ENCODE data around the gene CENPX. TPM values are rescaled to one million over a fixed set of nuclear protein-coding genes. Genes with fewer than 3 reads are reported as not detected.

Gene CENPX
- total RNA-seq, 1 donor from 2014 or later, result 158 TPM

GRCh38 chr17:81980707-81981343 lies 41.9 kb downstream of the CENPX start:
- no peak overlapping the region for H3K4me3 ChIP-seq (ENCODE audit: low read depth, low read length)
- no peak for DNase-seq (ENCODE audit: low read depth)
- no peak for TF ChIP-seq CTCF (conservative IDR thresholded peaks at IDR 0.05; ENCODE audit: low read depth, low read length)

GRCh38 chr17:81980122-81980521 lies 42.6 kb downstream of the CENPX start:
- no peak for TF ChIP-seq CTCF (conservative IDR thresholded peaks at IDR 0.05; ENCODE audit: low read depth, low read length)
- no peak for DNase-seq (ENCODE audit: low read depth)
- H3K4me3 ChIP-seq (ENCODE audit: low read depth, low read length), result no peak overlapping the region

GRCh38 chr17:81978524-81979298 lies 44.0 kb downstream of the CENPX start:
- no peak for DNase-seq (ENCODE audit: low read depth)
- H3K4me3 ChIP-seq (ENCODE audit: low read depth, low read length), result peak overlapping the region; percentile 91
- TF ChIP-seq CTCF (conservative IDR thresholded peaks at IDR 0.05; ENCODE audit: low read depth, low read length), result no peak

GRCh38 chr17:81977211-81977808 lies 45.4 kb downstream of the CENPX start, which contains the start of gene ASPSCR1:
Gene ASPSCR1 (plus strand): TSS chr17:81977629. CDS start chr17:81977647, 18 bp downstream.
- DNase-seq (ENCODE audit: low read depth), result no peak
- no peak for TF ChIP-seq CTCF (conservative IDR thresholded peaks at IDR 0.05; ENCODE audit: low read depth, low read length)
- H3K4me3 ChIP-seq (ENCODE audit: low read depth, low read length), result peak within 1 kb of the TSS; percentile 91

GRCh38 chr17:81976332-81977210 lies 46.1 kb downstream of the CENPX start:
- H3K4me3 ChIP-seq (ENCODE audit: low read depth, low read length), result peak overlapping the region; percentile 91
- no peak for TF ChIP-seq CTCF (conservative IDR thresholded peaks at IDR 0.05; ENCODE audit: low read depth, low read length)
- no peak for DNase-seq (ENCODE audit: low read depth)

GRCh38 chr17:81973432-81973831 lies 49.2 kb downstream of the CENPX start:
- TF ChIP-seq CTCF (conservative IDR thresholded peaks at IDR 0.05; ENCODE audit: low read depth, low read length), result no peak
- DNase-seq (ENCODE audit: low read depth), result no peak
- no peak overlapping the region for H3K4me3 ChIP-seq (ENCODE audit: low read depth, low read length)
